Stimulated activated CD4-positive, alpha-beta T cell treated with anti-CD3 and anti-CD28 coated beads, Interleukin-4, amount 100 ng/mL, for 4 hours (primary cell): Measurements from ENCODE around the gene KCNH4.
"Not testable (repeated sequence)": the region's sequence is repeated elsewhere in the genome, so short reads cannot be mapped to it uniquely, and the experiment has no call there.

ENCODE experiments used
- DNase-seq, 2 experiments: peaks; one replicate each; pipeline ENCODE4 v3.0.0-alpha.2; 2020

KCNH4 gene

GRCh38 chr17:42177684-42178083 lies 3.3 kb downstream of the KCNH4 start:
- DNase-seq, result no peak

- DNase-seq, result no peak
Observed at GRCh38 chr17:42174126-42174783, 6.7 kb downstream of the KCNH4 start.

- DNase-seq, result no peak
Observed at GRCh38 chr17:42171831-42172230, 9.1 kb downstream of the KCNH4 start.

- no peak for DNase-seq
Observed at GRCh38 chr17:42169351-42169750, 11.6 kb downstream of the KCNH4 start.

- DNase-seq, result no peak
Observed at GRCh38 chr17:42167807-42168206, 13.1 kb downstream of the KCNH4 start.

GRCh38 chr17:42166196-42166763 lies 14.7 kb downstream of the KCNH4 start:
- DNase-seq, result no peak

- no peak for DNase-seq
Observed at GRCh38 chr17:42165751-42166150, 15.2 kb downstream of the KCNH4 start.

GRCh38 chr17:42163696-42164407 lies 17.1 kb downstream of the KCNH4 start:
- DNase-seq, result no peak

GRCh38 chr17:42163113-42163512 lies 17.8 kb downstream of the KCNH4 start:
- peak; percentile 13 to 40 for DNase-seq

- DNase-seq, result no peak
Observed at GRCh38 chr17:42160531-42160910, 20.4 kb downstream of the KCNH4 start.

- DNase-seq, result no peak
Observed at GRCh38 chr17:42159796-42160530, 21.0 kb downstream of the KCNH4 start.

- no peak for DNase-seq
Observed at GRCh38 chr17:42155614-42156045, 25.3 kb downstream of the KCNH4 start.

- no peak for DNase-seq
Observed at GRCh38 chr17:42153919-42154742, 26.8 kb downstream of the KCNH4 start.

GRCh38 chr17:42146911-42147607 lies 33.9 kb downstream of the KCNH4 start:
- no peak for DNase-seq

- DNase-seq, result not testable (repeated sequence)
Observed at GRCh38 chr17:42143138-42143537, 37.8 kb downstream of the KCNH4 start.

- no peak for DNase-seq
Observed at GRCh38 chr17:42142371-42142896, 38.5 kb downstream of the KCNH4 start.

GRCh38 chr17:42141382-42141781 lies 39.6 kb downstream of the KCNH4 start:
- no peak for DNase-seq

- DNase-seq, result not testable (repeated sequence)
Observed at GRCh38 chr17:42140690-42141089, 40.3 kb downstream of the KCNH4 start.

GRCh38 chr17:42138749-42139492 lies 42.0 kb downstream of the KCNH4 start:
- DNase-seq, result no peak

GRCh38 chr17:42136654-42137051 lies 44.3 kb downstream of the KCNH4 start:
- DNase-seq, result no peak
